ENCODE data around the gene SEMA3D.

- TF ChIP-seq RAD21 (IDR thresholded peaks at IDR 0.05; ENCODE audit: low read depth) (no peak), POLR2A (IDR thresholded peaks at IDR 0.05; ENCODE audit: borderline replicate concordance, extremely low read depth, insufficient read depth, insufficient read length) (no peak), EZH2 (IDR thresholded peaks at IDR 0.05) (no peak), CEBPB (IDR thresholded peaks at IDR 0.05; ENCODE audit: low read depth) (no peak), ELF1 (IDR thresholded peaks at IDR 0.05; ENCODE audit: borderline replicate concordance, low read depth) (no peak), TCF7L2 (IDR thresholded peaks at IDR 0.05; ENCODE audit: borderline replicate concordance, extremely low read depth, insufficient read depth, insufficient read length) (no peak), POLR2AphosphoS5 (IDR thresholded peaks at IDR 0.05; ENCODE audit: low read depth, low read length) (no peak), EZH2phosphoT487 (IDR thresholded peaks at IDR 0.05; ENCODE audit: borderline replicate concordance) (no peak), SP1 (IDR thresholded peaks at IDR 0.05; ENCODE audit: low read depth) (no peak)
- TF ChIP-seq, protein P1, sequence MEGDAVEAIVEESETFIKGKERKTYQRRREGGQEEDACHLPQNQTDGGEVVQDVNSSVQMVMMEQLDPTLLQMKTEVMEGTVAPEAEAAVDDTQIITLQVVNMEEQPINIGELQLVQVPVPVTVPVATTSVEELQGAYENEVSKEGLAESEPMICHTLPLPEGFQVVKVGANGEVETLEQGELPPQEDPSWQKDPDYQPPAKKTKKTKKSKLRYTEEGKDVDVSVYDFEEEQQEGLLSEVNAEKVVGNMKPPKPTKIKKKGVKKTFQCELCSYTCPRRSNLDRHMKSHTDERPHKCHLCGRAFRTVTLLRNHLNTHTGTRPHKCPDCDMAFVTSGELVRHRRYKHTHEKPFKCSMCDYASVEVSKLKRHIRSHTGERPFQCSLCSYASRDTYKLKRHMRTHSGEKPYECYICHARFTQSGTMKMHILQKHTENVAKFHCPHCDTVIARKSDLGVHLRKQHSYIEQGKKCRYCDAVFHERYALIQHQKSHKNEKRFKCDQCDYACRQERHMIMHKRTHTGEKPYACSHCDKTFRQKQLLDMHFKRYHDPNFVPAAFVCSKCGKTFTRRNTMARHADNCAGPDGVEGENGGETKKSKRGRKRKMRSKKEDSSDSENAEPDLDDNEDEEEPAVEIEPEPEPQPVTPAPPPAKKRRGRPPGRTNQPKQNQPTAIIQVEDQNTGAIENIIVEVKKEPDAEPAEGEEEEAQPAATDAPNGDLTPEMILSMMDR (IDR thresholded peaks at IDR 0.05 in 2 of 3, conservative IDR thresholded peaks at IDR 0.05 in 1 of 3; ENCODE audit: borderline replicate concordance in 1 of 3, insufficient read depth in 1 of 3, low read depth in 2 of 3, low read length in 2 of 3), result no peak
- TF ChIP-seq, protein P2, sequence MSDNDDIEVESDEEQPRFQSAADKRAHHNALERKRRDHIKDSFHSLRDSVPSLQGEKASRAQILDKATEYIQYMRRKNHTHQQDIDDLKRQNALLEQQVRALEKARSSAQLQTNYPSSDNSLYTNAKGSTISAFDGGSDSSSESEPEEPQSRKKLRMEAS (IDR thresholded peaks at IDR 0.05), result no peak
Observed at GRCh38 chr7:85000735-85001350, 186.0 kb downstream of the SEMA3D start.
